ENCODE data around the gene LAGE3.

Gene LAGE3

GRCh38 chrX:154473683-154474082 lies 5.4 kb downstream of the LAGE3 start:
- DNase-seq: no peak

- no peak for DNase-seq
Observed at GRCh38 chrX:154472685-154473632, 6.1 kb downstream of the LAGE3 start.

- DNase-seq: no peak
Observed at GRCh38 chrX:154471839-154472684, 7.0 kb downstream of the LAGE3 start.

- DNase-seq: no peak
Observed at GRCh38 chrX:154470914-154471568, 8.0 kb downstream of the LAGE3 start.

- no peak for DNase-seq
Observed at GRCh38 chrX:154470434-154470833, 8.6 kb downstream of the LAGE3 start.

GRCh38 chrX:154469880-154470279 lies 9.2 kb downstream of the LAGE3 start:
- DNase-seq: no peak

GRCh38 chrX:154469114-154469513 lies 10.0 kb downstream of the LAGE3 start:
- DNase-seq: no peak

GRCh38 chrX:154468217-154468616 lies 10.9 kb downstream of the LAGE3 start:
- no peak for DNase-seq

- DNase-seq: no peak
Observed at GRCh38 chrX:154467556-154467955, 11.5 kb downstream of the LAGE3 start.

GRCh38 chrX:154466907-154467306 lies 12.2 kb downstream of the LAGE3 start:
- no peak for DNase-seq

- DNase-seq: no peak
Observed at GRCh38 chrX:154466036-154466435, 13.0 kb downstream of the LAGE3 start.

GRCh38 chrX:154465601-154466000 lies 13.5 kb downstream of the LAGE3 start:
- no peak for DNase-seq

GRCh38 chrX:154464806-154465365 lies 14.2 kb downstream of the LAGE3 start:
- no peak for DNase-seq

GRCh38 chrX:154463611-154464220 lies 15.4 kb downstream of the LAGE3 start:
- no peak for DNase-seq

GRCh38 chrX:154462396-154462795 lies 16.7 kb downstream of the LAGE3 start:
- DNase-seq: no peak

GRCh38 chrX:154460326-154460725 lies 18.8 kb downstream of the LAGE3 start:
- no peak for DNase-seq

GRCh38 chrX:154459832-154460231 lies 19.2 kb downstream of the LAGE3 start:
- DNase-seq: no peak

- no peak for DNase-seq
Observed at GRCh38 chrX:154458954-154459778, 19.9 kb downstream of the LAGE3 start.

GRCh38 chrX:154458116-154458953 lies 20.7 kb downstream of the LAGE3 start, which contains the start of gene PLXNA3:
PLXNA3 (plus strand) TSS chrX:154458281; CDS start chrX:154460184, 1,903 bp downstream.
- DNase-seq: peak; percentile 57

GRCh38 chrX:154457491-154458115 lies 21.5 kb downstream of the LAGE3 start:
- peak; percentile 30 for DNase-seq

Measured in fibroblast of skin of right biceps (primary cell).